BJ (cell line): ENCODE measurements around the gene PIP5K1C. TPM values are rescaled to one million over a fixed set of nuclear protein-coding genes. Genes with fewer than 3 reads are reported as not detected.

Experiments used
- CTCF ChIA-PET: fragments of 350-600 bp; formaldehyde crosslinking; extraction: SDS; loops from one replicate; lab custom pipeline; 2021; ENCODE audit warnings: antibody characterized with exemption, inconsistent platforms; lab: Yijun Ruan, JAX
- POLR2A ChIA-PET: fragments of 300-600 bp; sonication (Branson Sonifier 250); formaldehyde crosslinking; extraction: SDS; loops from one replicate; lab custom pipeline; 2021; ENCODE audit warnings: antibody characterized with exemption; lab: Charles Lee
- DNase-seq: peaks from one replicate; pipeline ENCODE4 v3.0.0-alpha.2; 2011; ENCODE audit warnings: low read depth
- H3K27me3 ChIP-seq: 2 replicates; pipeline ENCODE4 v1.6.0; 2011; ENCODE audit warnings: low read length; ENCODE audit not compliant: control insufficient read depth, insufficient read depth
- H3K36me3 ChIP-seq: 2 replicates; pipeline ENCODE4 v1.5.1; 2011; ENCODE audit warnings: low read length; ENCODE audit not compliant: control insufficient read depth, insufficient read depth
- H3K4me3 ChIP-seq: 2 replicates; pipeline ENCODE4 v1.5.1; 2011; ENCODE audit warnings: low read depth, mild to moderate bottlenecking, control low read depth, low read length
- CTCF ChIP-seq: IDR thresholded peaks from 2 replicates; pipeline ENCODE4 v1.5.1; 2011; ENCODE audit warnings: low read depth, mild to moderate bottlenecking, control low read depth, inconsistent platforms, low read length, moderate library complexity; ENCODE audit not compliant: insufficient read depth
- polyA plus RNA-seq: library from polyadenylated mRNA; depleted of rRNA; stranded (reverse); fragments of >200 nt; gene quantifications from 2 replicates; pipeline ENCODE4 v1.2.3, GENCODE V29; 2011

PIP5K1C gene
- polyA plus RNA-seq, 1 experiment = 35.3 TPM

GRCh38 chr19:3691726-3692125, 8.5 kb downstream of the PIP5K1C start:
- ChIA-PET POLR2A (no interaction called here), CTCF (interaction anchor here (1.3 to 1.7 kb wide), 4 partner anchors 19 to 71 kb away, joined by 3 to 7 read pairs (median 4); partner anchors contain the start of gene APBA3)
- no peak for TF ChIP-seq CTCF
- DNase-seq = no peak
- Histone ChIP-seq H3K36me3 (peaks cover 8% of the 10 kb centered on the region; the same call in 1 of the 2 replicates), H3K27me3 (no peaks in the 10 kb centered on the region), H3K4me3 (no peak overlapping the region)

- POLR2A ChIA-PET = no interaction called here
- no peak for TF ChIP-seq CTCF
- Histone ChIP-seq H3K36me3 (peaks cover 8% of the 10 kb centered on the region; the same call in 1 of the 2 replicates), H3K4me3 (no peak overlapping the region), H3K27me3 (no peaks in the 10 kb centered on the region)
- DNase-seq = no peak
- CTCF ChIA-PET = interaction anchor here (0.7 to 2.1 kb wide), 6 partner anchors 8 to 70 kb away, joined by 3 to 5 read pairs (median 4); partner anchors contain the start of gene APBA3
These were observed 8.9 kb downstream of the PIP5K1C start for GRCh38 chr19:3691372-3691716.

- no peak for DNase-seq
- no peaks in the 10 kb centered on the region for H3K27me3 ChIP-seq
- ChIA-PET CTCF (interaction anchor here (0.7 to 2.1 kb wide), 8 partner anchors 8 to 70 kb away, joined by 3 to 5 read pairs (median 3); partner anchors contain the start of gene APBA3), POLR2A (no interaction called here)
- no peak overlapping the region for H3K4me3 ChIP-seq
- no peak for TF ChIP-seq CTCF
- peaks cover 4% of the 10 kb centered on the region; the same call in 1 of the 2 replicates for H3K36me3 ChIP-seq
These were observed 9.5 kb downstream of the PIP5K1C start for GRCh38 chr19:3690551-3691371.

- TF ChIP-seq CTCF = no peak
- ChIA-PET POLR2A (no interaction called here), CTCF (interaction anchor here (1.3 to 1.6 kb wide), 2 partner anchors 9 to 31 kb away, joined by 3 to 6 read pairs; no protein-coding TSS in a partner anchor)
- Histone ChIP-seq H3K36me3 (peaks cover 5% of the 10 kb centered on the region), H3K4me3 (no peak overlapping the region), H3K27me3 (no peaks in the 10 kb centered on the region)
- no peak for DNase-seq
These were observed 12.2 kb downstream of the PIP5K1C start for GRCh38 chr19:3687774-3688706.
